Transverse colon (tissue), 4 donors: ENCODE measurements around the gene PRR16. TPM values are rescaled to one million over a fixed set of nuclear protein-coding genes. Genes with fewer than 3 reads are reported as not detected.

Source experiments
- DNase-seq: peaks from one replicate; pipeline ENCODE4 v3.0.0-alpha.2; 2019
- H3K27ac ChIP-seq, 4 donors: fragments of 200-600 bp; sonication (generic); 2 replicates each; pipeline ENCODE4 v1.5.1; 2016 to 2018; ENCODE audit warnings: inconsistent platforms in 4 of 4
- H3K27me3 ChIP-seq: fragments of 200-600 bp; sonication (generic); 2 replicates; pipeline ENCODE4 v1.5.1; 2017; ENCODE audit warnings: inconsistent platforms
- H3K36me3 ChIP-seq, 4 donors: fragments of 200-600 bp; sonication (generic); 2 replicates each; pipeline ENCODE4 v1.5.1; 2017 to 2019; ENCODE audit warnings: inconsistent platforms in 4 of 4
- H3K4me1 ChIP-seq, 4 donors: fragments of 200-600 bp; sonication (generic); 2 replicates each; pipeline ENCODE4 v1.5.1; 2017 to 2020; ENCODE audit warnings: inconsistent platforms in 4 of 4
- H3K4me3 ChIP-seq, 4 donors: fragments of 200-600 bp; sonication (generic); 1 replicate in 1 of 4; 2 replicates in 3 of 4; pipeline versions ENCODE4 v1.5.1 to v1.6.1; 2017 to 2019; ENCODE audit warnings: inconsistent platforms in 4 of 4
- H3K9me3 ChIP-seq, 2 donors: fragments of 200-600 bp; sonication (generic); 2 replicates each; pipeline ENCODE4 v1.5.1; 2017 to 2019; ENCODE audit warnings: inconsistent platforms in 2 of 2
- CTCF ChIP-seq, 5 experiments: fragments of 200-600 bp in 3 of 5; fragments of 450-650 bp in 2 of 5; sonication (generic) in 3 of 5; IDR thresholded peaks; 1 replicate in 2 of 5; 2 replicates in 3 of 5; pipeline ENCODE4 v1.5.1; 2016 to 2017; ENCODE audit warnings: antibody characterized with exemption in 5 of 5, inconsistent platforms in 3 of 5, mild to moderate bottlenecking in 2 of 5, moderate library complexity in 1 of 5
- EP300 ChIP-seq: sonication (generic); formaldehyde crosslinking; IDR thresholded peaks from one replicate; pipeline ENCODE4 v1.6.1; 2017; ENCODE audit warnings: antibody characterized with exemption, low read depth
- POLR2A ChIP-seq: fragments of 450-650 bp; IDR thresholded peaks from one replicate; pipeline ENCODE4 v1.6.1; 2016; ENCODE audit warnings: antibody characterized with exemption, mild to moderate bottlenecking, moderate library complexity
- POLR2AphosphoS5 ChIP-seq, 3 donors: sonication (generic); formaldehyde crosslinking; IDR thresholded peaks; one replicate each; pipeline ENCODE4 v1.6.1; 2016; ENCODE audit warnings: antibody characterized with exemption in 3 of 3
- WGBS, 2 donors: methylation state at CpG; one replicate each; pipeline ENCODE4 v1.1.5; 2018; ENCODE audit warnings: low coverage in 1 of 2; 5-methylcytosine and 5-hydroxymethylcytosine counted together
- in situ Hi-C, 4 donors: fragments of 200-750 bp; cut with MboI; loops; one replicate each; pipeline versions ENCODE4 v1.15.0 to v1.15.1; 2017; ENCODE audit warnings: low sequenced_read_pairs in 3 of 4, low pct_ligation_motif_present in 1 of 4, low pct_unique_long_range_greater_than_20kb in 1 of 4
- intact Hi-C: fragments of 100-400 bp; cut with DNase I; formaldehyde crosslinking; loops from one replicate; pipeline ENCODE4 v1.15.1; 2023; ENCODE audit warnings: low total_unique reads
- total RNA-seq, 4 donors: library from RNA; depleted of rRNA; stranded (reverse); fragments of >200 nt; gene quantifications; one replicate each; pipeline ENCODE4 v1.1.0, GENCODE V29; 2016

Gene PRR16
- total RNA-seq, 4 donors from 2014 or later = 2.7 to 9.7 (median 6.3) TPM

- in situ Hi-C loops (no loop called here), intact Hi-C loops (no loop called here)
- Histone ChIP-seq H3K4me1 (no peaks in the 10 kb centered on the region), H3K36me3 (no peaks in the 10 kb centered on the region), H3K4me3 (no peak overlapping the region), H3K9me3 (peaks cover 0 to 6% of the 10 kb centered on the region in 2 donors), H3K27me3 (no peaks in the 10 kb centered on the region), H3K27ac (no peak overlapping the region)
- DNase-seq = no peak
- TF ChIP-seq POLR2AphosphoS5 (IDR thresholded peaks at IDR 0.05) (no peak), CTCF (IDR thresholded peaks at IDR 0.05) (no peak)
These were observed 33.5 kb upstream of the PRR16 start for GRCh38 chr5:120430572-120430971.

- TF ChIP-seq POLR2AphosphoS5 (IDR thresholded peaks at IDR 0.05) (no peak), EP300 (no peak), POLR2A (no peak), CTCF (IDR thresholded peaks at IDR 0.05) (no peak)
- H3K4me1 ChIP-seq = no peaks in the 10 kb centered on the region
- peaks cover 0 to 6% of the 10 kb centered on the region in 2 donors for H3K9me3 ChIP-seq
- H3K27ac ChIP-seq = no peak overlapping the region
- no peak overlapping the region for H3K4me3 ChIP-seq
- H3K27me3 ChIP-seq = no peaks in the 10 kb centered on the region
- H3K36me3 ChIP-seq = no peaks in the 10 kb centered on the region
- in situ Hi-C loops = no loop called here
- intact Hi-C loops = no loop called here
- no peak for DNase-seq
These were observed 31.2 kb upstream of the PRR16 start for GRCh38 chr5:120432861-120433260.

GRCh38 chr5:120435129-120435528, 29.0 kb upstream of the PRR16 start:
- 88 to 89% methylated on average over 2 of the region's 2 CpGs for WGBS, 2 donors
- DNase-seq = no peak
- Histone ChIP-seq H3K27ac (no peak overlapping the region), H3K4me3 (no peak overlapping the region), H3K27me3 (no peaks in the 10 kb centered on the region), H3K4me1 (no peaks in the 10 kb centered on the region), H3K9me3 (peaks cover 0 to 6% of the 10 kb centered on the region in 2 donors), H3K36me3 (no peaks in the 10 kb centered on the region)
- in situ Hi-C loops (no loop called here), intact Hi-C loops (no loop called here)
- TF ChIP-seq POLR2A (no peak), EP300 (no peak), CTCF (IDR thresholded peaks at IDR 0.05) (no peak), POLR2AphosphoS5 (IDR thresholded peaks at IDR 0.05) (no peak)

GRCh38 chr5:120436996-120437395, 27.1 kb upstream of the PRR16 start:
- intact Hi-C loops = no loop called here
- no peak for TF ChIP-seq POLR2A
- TF ChIP-seq EP300 = no peak
- TF ChIP-seq POLR2AphosphoS5 (IDR thresholded peaks at IDR 0.05) = no peak
- TF ChIP-seq CTCF (IDR thresholded peaks at IDR 0.05) = no peak
- in situ Hi-C loops = no loop called here
- Histone ChIP-seq H3K4me3 (no peak overlapping the region), H3K4me1 (no peaks in the 10 kb centered on the region), H3K9me3 (no peaks in the 10 kb centered on the region), H3K27me3 (no peaks in the 10 kb centered on the region), H3K27ac (no peak overlapping the region), H3K36me3 (no peaks in the 10 kb centered on the region)
- 71 to 72% methylated on average over 1 of the region's 1 CpG for WGBS, 2 donors
- no peak for DNase-seq
